Natural killer cell treated with Interleukin-12 subunit alpha and Interleukin-12 subunit beta and Interleukin-15 and Interleukin-18, amount 100 ng/mL, for 72 hours (primary cell): Measurements from ENCODE around the gene HECW1. TPM values are rescaled to one million over a fixed set of nuclear protein-coding genes. Genes with fewer than 3 reads are reported as not detected.

Source experiments
- ATAC-seq, 2 donors: fragments of 150-1000 bp; cut with Tn5 transposase in 1 of 2; sonication (Bioruptor Pico), chemical (Tn5 transposase) in 1 of 2; 2 replicates each; pipeline ENCODE4 v1.10.0; 2021
- DNase-seq: peaks from one replicate; pipeline ENCODE4 v3.0.0; 2022; ENCODE audit warnings: low spot score
- H3K27ac Mint-ChIP-seq, 2 donors: 1 replicate in 1 of 2; 2 replicates in 1 of 2; pipeline ENCODE4 v1.8.0; 2022; ENCODE audit warnings: mixed read lengths in 2 of 2, mild to moderate bottlenecking in 1 of 2, moderate library complexity in 1 of 2
- H3K27me3 Mint-ChIP-seq, 2 donors: 1 replicate in 1 of 2; 2 replicates in 1 of 2; pipeline ENCODE4 v1.8.0; 2022; ENCODE audit warnings: mixed read lengths in 2 of 2
- H3K36me3 Mint-ChIP-seq: one replicate; pipeline ENCODE4 v1.8.0; 2022; ENCODE audit warnings: mixed read lengths
- H3K4me1 Mint-ChIP-seq, 2 donors: 1 replicate in 1 of 2; 2 replicates in 1 of 2; pipeline ENCODE4 v1.8.0; 2022; ENCODE audit warnings: low read depth in 2 of 2, mixed read lengths in 2 of 2, mild to moderate bottlenecking in 1 of 2
- H3K4me3 Mint-ChIP-seq: one replicate; pipeline ENCODE4 v1.8.0; 2022; ENCODE audit warnings: mixed read lengths
- H3K9me3 Mint-ChIP-seq: 2 replicates; pipeline ENCODE4 v1.8.0; 2022; ENCODE audit warnings: mixed read lengths
- total RNA-seq, 2 donors: library from RNA; stranded (reverse); gene quantifications; one replicate each; pipeline ENCODE4 v1.2.3, GENCODE V29; 2022

Gene HECW1
- total RNA-seq, 2 donors from 2014 or later = not detected

DNA sequence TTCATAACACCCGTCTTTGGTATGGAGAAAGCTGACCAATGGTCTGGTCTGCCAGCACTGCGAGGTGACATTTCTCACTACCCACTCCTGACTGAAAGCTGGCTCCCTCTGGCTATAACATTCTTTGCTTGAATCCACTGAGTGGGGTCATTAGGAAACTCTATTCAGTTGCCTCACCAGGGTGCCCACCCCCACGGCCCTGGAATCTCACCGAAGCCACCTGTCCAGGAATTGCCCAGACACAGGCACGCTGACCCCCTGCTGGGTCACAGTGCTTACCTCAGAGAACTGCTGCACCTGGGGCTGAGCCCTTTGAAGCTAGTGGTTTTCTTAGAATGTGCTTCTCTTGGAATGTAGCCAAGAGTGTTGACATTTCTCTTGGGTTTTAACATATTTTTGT lies 28.6 kb downstream of the HECW1 start:
- Mint-ChIP-seq H3K36me3 (no peaks in the 10 kb centered on the region), H3K4me3 (no peak overlapping the region), H3K27ac (no peak overlapping the region), H3K27me3 (peaks cover 15 to 25% of the 10 kb centered on the region in 2 donors), H3K4me1 (no peaks in the 10 kb centered on the region), H3K9me3 (no peaks in the 10 kb centered on the region)
- no peak for ATAC-seq
- DNase-seq = no peak

DNA sequence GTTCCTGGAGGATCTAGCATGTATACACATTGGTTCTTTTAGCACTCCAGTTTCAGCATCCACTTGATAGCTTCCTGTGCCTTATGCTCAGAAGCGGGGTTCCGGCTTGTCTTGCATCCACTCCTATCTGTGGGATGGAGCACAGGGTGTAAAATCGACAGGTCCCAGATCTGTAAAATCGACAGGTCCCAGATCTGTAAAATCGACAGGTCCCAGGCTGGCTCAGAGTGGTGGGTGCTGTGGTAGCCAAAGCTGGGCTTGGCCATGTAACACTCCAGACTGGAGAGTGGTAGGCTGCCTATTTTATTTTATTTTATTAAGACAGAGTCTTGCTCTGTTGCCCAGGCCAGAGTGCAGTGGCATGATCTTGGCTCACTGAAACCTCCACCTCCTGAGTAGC lies 30.3 kb downstream of the HECW1 start:
- no peak overlapping the region for H3K27ac Mint-ChIP-seq
- H3K27me3 Mint-ChIP-seq = peaks cover 17 to 36% of the 10 kb centered on the region in 2 donors
- H3K9me3 Mint-ChIP-seq = no peaks in the 10 kb centered on the region
- no peak overlapping the region for H3K4me3 Mint-ChIP-seq
- DNase-seq (no peak), ATAC-seq (no peak)
- H3K36me3 Mint-ChIP-seq = no peaks in the 10 kb centered on the region
- H3K4me1 Mint-ChIP-seq = no peaks in the 10 kb centered on the region

DNA sequence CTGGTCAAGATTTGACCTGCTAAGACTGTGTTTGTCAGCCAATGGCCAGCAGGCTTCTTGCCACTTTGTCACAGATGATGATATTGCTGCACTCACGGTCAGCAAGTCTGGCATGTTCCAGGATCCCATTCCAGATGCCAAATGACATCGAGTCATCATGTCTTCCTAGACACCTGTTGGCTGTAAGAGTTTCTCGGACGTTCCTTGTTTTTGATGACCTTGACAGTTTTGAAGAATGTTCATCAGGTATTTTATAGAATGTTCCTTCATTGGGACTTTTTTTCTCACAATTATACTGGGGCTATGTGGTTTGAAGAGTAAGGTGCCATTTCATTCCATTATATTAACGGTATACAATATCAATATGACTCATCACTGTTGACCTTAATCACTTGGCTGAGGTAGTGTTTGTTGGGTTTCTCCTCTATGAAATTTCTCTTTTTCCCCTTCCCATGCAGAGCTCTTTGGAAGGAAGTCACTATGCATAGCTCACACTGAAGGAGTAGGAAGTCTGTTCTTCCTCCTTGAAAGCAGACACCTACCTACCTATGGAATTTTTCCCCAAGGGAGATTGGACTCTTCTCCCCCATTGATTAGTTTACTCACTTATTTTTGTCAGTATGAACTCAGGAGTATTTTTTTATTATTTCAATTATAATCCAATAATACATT lies 31.6 kb downstream of the HECW1 start:
- DNase-seq (no peak), ATAC-seq (no peak)
- H3K4me3 Mint-ChIP-seq = no peak overlapping the region
- no peak overlapping the region for H3K27ac Mint-ChIP-seq
- H3K4me1 Mint-ChIP-seq = no peaks in the 10 kb centered on the region
- no peaks in the 10 kb centered on the region for H3K9me3 Mint-ChIP-seq
- peaks cover 18 to 41% of the 10 kb centered on the region in 2 donors for H3K27me3 Mint-ChIP-seq
- no peaks in the 10 kb centered on the region for H3K36me3 Mint-ChIP-seq

DNA sequence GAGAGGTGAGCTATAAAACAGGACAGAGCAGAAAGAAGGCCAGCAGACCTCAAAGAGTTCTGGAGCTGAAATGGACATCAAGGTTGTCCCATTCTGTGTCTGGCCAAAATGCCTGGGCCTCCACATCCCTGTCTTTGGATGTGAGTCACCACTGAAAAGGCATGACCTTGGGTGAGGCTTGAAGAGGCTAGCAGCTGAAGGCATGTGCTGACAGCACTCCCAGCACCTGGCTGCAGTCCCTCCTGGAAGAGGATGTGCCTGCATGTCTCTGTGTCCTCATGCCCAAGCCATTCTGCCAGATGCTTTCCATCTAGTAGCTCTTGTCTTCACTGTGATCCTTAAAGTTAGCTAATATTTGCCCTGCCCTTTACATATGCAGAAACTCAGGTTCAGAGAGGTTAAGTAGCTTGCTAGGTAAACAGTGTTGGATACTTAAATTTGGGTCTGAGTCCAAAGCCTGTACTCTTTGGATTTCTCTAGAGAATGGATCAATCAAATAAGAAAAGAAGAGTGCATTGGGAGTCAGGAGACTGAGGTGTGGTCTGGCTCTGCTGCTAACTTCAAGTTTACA lies 35.8 kb downstream of the HECW1 start:
- ATAC-seq (no peak), DNase-seq (no peak)
- Mint-ChIP-seq H3K4me3 (no peak overlapping the region), H3K36me3 (no peaks in the 10 kb centered on the region), H3K27me3 (peaks cover 13 to 52% of the 10 kb centered on the region in 2 donors), H3K9me3 (no peaks in the 10 kb centered on the region), H3K27ac (no peak overlapping the region), H3K4me1 (no peaks in the 10 kb centered on the region)

DNA sequence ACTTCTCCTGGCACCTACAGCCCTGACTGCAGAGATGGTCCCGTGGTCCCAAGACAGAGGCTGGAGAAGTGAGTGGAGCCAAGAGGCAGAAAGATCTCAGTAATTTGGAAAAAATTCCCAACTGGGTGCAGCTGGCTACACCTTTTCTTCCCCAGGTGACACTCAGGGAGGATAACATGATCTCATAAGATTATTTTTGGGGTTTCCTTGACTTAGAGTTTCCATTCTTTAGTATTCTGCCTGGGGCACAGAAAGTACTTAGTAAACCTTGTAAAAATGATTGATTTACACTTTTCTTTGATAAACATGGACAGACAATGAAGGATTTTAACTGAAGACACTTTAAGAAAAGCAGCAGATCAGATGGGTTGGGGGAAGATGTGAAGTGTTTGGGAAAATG lies 38.6 kb downstream of the HECW1 start:
- H3K36me3 Mint-ChIP-seq = no peaks in the 10 kb centered on the region
- H3K9me3 Mint-ChIP-seq = no peaks in the 10 kb centered on the region
- H3K4me1 Mint-ChIP-seq = no peaks in the 10 kb centered on the region
- ATAC-seq = no peak
- H3K27ac Mint-ChIP-seq = no peak overlapping the region
- H3K4me3 Mint-ChIP-seq = no peak overlapping the region
- no peak for DNase-seq
- H3K27me3 Mint-ChIP-seq = peaks cover 11 to 60% of the 10 kb centered on the region in 2 donors

DNA sequence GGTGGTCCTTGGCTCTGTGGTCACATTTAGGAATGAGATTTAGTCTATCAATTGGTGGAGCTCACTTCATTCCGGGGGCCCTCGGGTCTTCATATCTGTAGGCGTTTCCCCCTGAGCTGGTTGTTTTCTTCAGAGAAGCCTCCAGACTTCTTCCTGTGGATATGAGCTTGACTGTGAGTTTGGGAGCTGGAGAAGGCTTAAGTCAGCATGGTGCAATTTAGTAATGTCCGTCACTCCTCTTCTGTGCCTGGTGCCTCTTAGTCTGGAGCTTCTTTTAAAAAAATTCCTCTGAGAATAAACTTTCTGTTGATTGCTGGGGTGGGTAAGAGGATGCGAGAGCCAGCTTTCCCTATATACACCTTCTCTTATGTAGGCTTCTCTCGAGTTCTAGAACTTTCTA lies 40.2 kb downstream of the HECW1 start:
- Mint-ChIP-seq H3K27ac (no peak overlapping the region), H3K27me3 (peaks cover 9 to 47% of the 10 kb centered on the region in 2 donors), H3K36me3 (no peaks in the 10 kb centered on the region), H3K4me1 (no peaks in the 10 kb centered on the region), H3K4me3 (no peak overlapping the region), H3K9me3 (no peaks in the 10 kb centered on the region)
- ATAC-seq (no peak), DNase-seq (no peak)

DNA sequence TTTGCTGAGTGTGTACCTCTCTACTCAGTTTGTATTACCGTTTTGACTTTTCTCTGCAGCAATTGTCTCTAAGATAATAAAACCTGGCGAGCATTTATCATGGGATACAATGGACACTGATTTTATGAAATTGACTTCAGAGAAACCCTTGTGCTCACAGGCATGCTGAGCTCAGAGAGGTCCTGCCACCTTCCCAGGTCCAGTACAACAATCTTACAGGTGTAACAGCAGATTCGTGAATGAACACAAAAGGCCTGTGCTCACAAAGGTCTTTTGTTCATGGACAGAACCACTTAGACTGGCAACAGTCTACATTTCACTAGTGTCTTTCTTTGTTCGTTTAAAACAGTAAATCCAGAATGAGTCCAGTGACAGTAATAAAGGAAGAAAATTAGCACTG lies 43.2 kb downstream of the HECW1 start:
- ATAC-seq (no peak), DNase-seq (no peak)
- Mint-ChIP-seq H3K36me3 (no peaks in the 10 kb centered on the region), H3K4me3 (no peak overlapping the region), H3K27me3 (peaks cover 7 to 33% of the 10 kb centered on the region in 2 donors), H3K27ac (no peak overlapping the region), H3K9me3 (no peaks in the 10 kb centered on the region), H3K4me1 (no peaks in the 10 kb centered on the region)

DNA sequence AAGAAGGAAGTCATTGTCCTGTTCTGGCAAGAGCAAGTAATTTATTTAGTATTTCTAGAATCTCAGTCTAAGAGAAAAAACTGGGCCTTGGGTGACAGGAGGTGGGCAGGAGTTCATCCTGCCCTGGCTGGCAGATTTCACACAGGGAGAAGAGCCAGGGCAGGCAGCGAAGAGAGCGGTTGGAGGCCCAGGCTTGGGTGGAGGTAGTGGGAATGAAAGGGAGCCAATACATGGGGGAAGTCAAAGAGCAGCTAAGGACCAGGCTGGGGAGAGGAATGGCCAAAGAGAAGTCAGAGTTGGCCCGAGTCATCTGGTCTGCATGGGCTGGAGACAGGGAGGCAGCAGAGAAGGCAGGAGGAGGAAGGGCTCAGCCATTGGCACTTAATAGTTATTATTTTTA lies 51.4 kb downstream of the HECW1 start:
- Mint-ChIP-seq H3K27me3 (peaks cover 13 to 16% of the 10 kb centered on the region in 2 donors), H3K4me3 (no peak overlapping the region), H3K27ac (no peak overlapping the region), H3K4me1 (no peaks in the 10 kb centered on the region), H3K36me3 (no peaks in the 10 kb centered on the region), H3K9me3 (no peaks in the 10 kb centered on the region)
- DNase-seq (no peak), ATAC-seq (no peak)

DNA sequence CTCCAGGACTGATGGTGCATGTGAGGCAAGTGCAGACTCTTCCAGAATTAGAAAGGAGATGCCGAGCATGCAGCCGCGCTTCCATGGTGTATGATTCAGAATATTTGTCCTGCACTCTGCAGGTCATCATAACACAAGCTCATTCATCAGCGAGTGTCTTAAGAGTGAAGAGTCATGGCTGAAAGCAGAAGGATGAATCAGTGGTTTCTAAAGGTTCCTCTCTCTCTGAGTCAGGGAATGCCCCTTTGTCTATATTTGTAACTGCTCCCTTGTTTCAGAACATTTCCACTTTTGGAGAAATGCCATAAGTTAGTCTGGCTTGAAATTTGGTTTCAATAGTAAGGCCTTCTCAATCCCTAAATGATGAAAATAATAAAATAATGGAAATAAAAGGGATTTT lies 52.3 kb downstream of the HECW1 start:
- no peaks in the 10 kb centered on the region for H3K36me3 Mint-ChIP-seq
- DNase-seq = no peak
- H3K4me1 Mint-ChIP-seq = no peaks in the 10 kb centered on the region
- no peak overlapping the region for H3K4me3 Mint-ChIP-seq
- H3K27me3 Mint-ChIP-seq = peaks cover 16 to 17% of the 10 kb centered on the region in 2 donors
- H3K9me3 Mint-ChIP-seq = no peaks in the 10 kb centered on the region
- no peak for ATAC-seq
- no peak overlapping the region for H3K27ac Mint-ChIP-seq

DNA sequence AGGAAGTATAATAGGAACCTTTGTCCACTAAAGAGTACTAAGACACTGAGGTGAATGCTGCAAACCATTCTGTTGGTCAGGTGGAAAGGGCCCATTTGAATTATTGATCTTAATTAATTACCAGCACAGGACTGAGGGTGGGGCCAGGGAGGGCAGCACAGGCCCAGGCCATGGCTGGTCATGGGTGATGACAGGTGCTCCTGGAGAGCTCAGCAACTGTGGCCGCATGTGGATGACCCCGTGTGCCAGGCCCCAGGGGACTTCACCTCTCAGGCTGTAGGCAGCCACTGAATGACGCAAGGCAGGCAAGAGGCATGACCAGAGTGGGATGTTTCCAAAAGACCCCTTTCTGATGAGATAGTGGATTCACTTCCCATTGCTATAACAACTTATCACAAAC lies 54.2 kb downstream of the HECW1 start:
- H3K9me3 Mint-ChIP-seq = no peaks in the 10 kb centered on the region
- no peak overlapping the region for H3K27ac Mint-ChIP-seq
- no peak for DNase-seq
- H3K36me3 Mint-ChIP-seq = no peaks in the 10 kb centered on the region
- ATAC-seq = no peak
- H3K4me3 Mint-ChIP-seq = no peak overlapping the region
- no peaks in the 10 kb centered on the region for H3K4me1 Mint-ChIP-seq
- peaks cover 21 to 28% of the 10 kb centered on the region in 2 donors for H3K27me3 Mint-ChIP-seq

DNA sequence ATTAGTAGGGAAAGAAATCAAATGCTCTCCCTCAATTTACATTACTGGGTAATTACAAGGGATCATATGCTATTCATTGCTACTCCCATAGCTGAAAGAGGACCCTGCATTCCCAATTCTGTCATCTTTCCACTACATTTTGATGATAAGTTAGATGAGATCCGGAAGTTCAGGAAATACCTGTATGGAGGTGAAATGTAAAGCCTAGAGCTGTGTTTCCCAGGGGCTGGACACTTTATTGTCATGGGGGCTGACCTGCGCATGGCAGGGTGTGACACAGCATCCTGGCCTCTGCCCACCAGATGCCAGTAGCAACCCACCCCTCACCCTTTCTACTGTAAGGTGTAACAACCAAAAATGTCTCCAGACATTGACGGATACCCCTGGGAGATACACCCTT lies 56.6 kb downstream of the HECW1 start:
- H3K9me3 Mint-ChIP-seq = no peaks in the 10 kb centered on the region
- H3K27me3 Mint-ChIP-seq = peaks cover 15 to 17% of the 10 kb centered on the region in 2 donors
- DNase-seq = no peak
- H3K4me1 Mint-ChIP-seq = no peaks in the 10 kb centered on the region
- no peaks in the 10 kb centered on the region for H3K36me3 Mint-ChIP-seq
- no peak overlapping the region for H3K4me3 Mint-ChIP-seq
- H3K27ac Mint-ChIP-seq = no peak overlapping the region
- no peak for ATAC-seq

DNA sequence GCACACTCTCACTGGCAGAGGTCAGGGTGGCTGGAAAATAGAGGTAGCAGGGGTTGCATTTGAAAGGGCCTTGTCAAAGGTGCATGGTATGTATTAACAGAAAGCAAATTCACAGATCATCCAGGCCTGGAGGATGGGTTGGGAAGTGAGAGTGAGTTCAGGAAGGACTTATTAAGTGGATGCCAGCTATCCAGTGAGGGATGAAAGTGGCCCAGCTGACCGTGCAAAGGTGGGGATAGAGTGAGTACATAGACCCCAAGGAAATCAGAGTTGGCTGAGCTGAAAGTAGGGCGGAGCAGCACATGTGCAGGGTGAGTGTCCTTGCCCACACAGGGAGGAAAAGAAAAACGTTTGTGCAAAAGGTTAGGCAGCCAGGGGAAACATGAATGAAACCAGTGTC lies 58.1 kb downstream of the HECW1 start:
- no peaks in the 10 kb centered on the region for H3K9me3 Mint-ChIP-seq

DNA sequence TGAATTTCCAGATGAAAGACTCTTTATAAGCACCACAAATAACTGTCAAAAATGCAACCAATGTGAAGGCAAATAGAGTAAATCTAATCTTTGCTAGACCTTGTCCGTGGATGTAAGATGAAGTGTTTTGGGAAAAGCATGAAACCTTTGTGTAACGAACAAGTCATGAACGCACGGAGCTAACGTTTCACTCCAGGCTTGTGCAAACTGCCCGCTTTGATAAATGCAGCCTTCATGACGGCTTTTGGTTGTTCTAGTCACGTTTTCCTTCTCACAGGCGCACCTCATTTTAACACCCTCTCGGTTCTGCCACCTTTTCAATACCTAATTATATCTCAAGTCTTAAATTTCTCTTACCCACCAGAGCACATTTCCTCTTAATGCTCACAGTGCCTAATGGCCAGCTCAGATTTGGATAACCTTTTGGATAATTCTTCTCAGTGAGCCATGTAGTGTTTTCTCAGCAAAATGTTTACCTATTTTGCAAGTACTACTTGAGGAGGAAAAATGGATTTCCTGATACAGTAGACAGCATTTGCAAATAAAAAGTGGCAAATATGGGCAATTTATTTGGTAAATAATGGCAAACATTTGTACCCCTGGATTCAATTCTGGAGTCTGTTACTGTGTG lies 63.2 kb downstream of the HECW1 start:
- no peak overlapping the region for H3K27ac Mint-ChIP-seq
- no peak overlapping the region for H3K4me3 Mint-ChIP-seq
- H3K4me1 Mint-ChIP-seq = no peaks in the 10 kb centered on the region
- no peaks in the 10 kb centered on the region for H3K9me3 Mint-ChIP-seq
- DNase-seq (no peak), ATAC-seq (no peak)
- peaks cover 6 to 10% of the 10 kb centered on the region in 2 donors for H3K27me3 Mint-ChIP-seq
- no peaks in the 10 kb centered on the region for H3K36me3 Mint-ChIP-seq

More for the DNA sequence above, 58.1 kb downstream of the HECW1 start:
- no peak for DNase-seq
- Mint-ChIP-seq H3K27ac (no peak overlapping the region), H3K36me3 (no peaks in the 10 kb centered on the region), H3K4me1 (no peaks in the 10 kb centered on the region), H3K4me3 (no peak overlapping the region), H3K27me3 (peaks cover 20% of the 10 kb centered on the region in 2 donors)
- no peak for ATAC-seq

DNA sequence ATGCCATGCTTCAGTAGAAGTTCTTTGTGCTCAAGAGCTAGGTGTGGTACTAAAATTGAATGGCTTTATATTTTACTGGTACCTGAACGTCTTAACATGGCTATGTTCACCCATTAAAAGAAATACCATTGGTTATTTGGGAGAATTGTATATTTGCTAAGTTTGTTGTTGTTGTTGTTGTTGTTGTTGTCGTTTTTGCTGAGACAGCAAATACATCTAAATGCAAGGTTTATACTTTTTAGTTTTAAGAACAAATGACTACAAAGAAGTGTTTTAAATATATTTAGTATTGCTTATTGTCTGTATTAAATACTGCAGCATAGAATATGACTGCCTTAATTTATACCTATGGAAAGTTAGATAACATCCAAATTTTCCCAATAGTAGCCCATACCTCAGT lies 66.9 kb downstream of the HECW1 start:
- ATAC-seq (no peak), DNase-seq (no peak)
- no peaks in the 10 kb centered on the region for H3K9me3 Mint-ChIP-seq
- H3K36me3 Mint-ChIP-seq = no peaks in the 10 kb centered on the region
- H3K4me3 Mint-ChIP-seq = no peak overlapping the region
- H3K4me1 Mint-ChIP-seq = no peaks in the 10 kb centered on the region
- peaks cover 5 to 8% of the 10 kb centered on the region in 2 donors for H3K27me3 Mint-ChIP-seq
- no peak overlapping the region for H3K27ac Mint-ChIP-seq
